ENCODE data around the gene PSMB8.

Gene PSMB8

GRCh38 chr6:32837651-32838113 lies 6.2 kb downstream of the PSMB8 start:
- H3K4me3 Mint-ChIP-seq: peak overlapping the region; percentile 85
- H3K27me3 Mint-ChIP-seq (ENCODE audit: low read depth, poor library complexity): peaks cover 93% of the 10 kb centered on the region
- H3K36me3 Mint-ChIP-seq (ENCODE audit: low read depth): no peaks in the 10 kb centered on the region
- H3K27ac Mint-ChIP-seq: no peak overlapping the region
- peaks cover 12% of the 10 kb centered on the region for H3K4me1 Mint-ChIP-seq
- DNase-seq: no peak
- peaks cover 3% of the 10 kb centered on the region for H3K9me3 Mint-ChIP-seq
- TF ChIP-seq CTCF (IDR thresholded peaks at IDR 0.05): no peak

- no peaks in the 10 kb centered on the region for H3K36me3 Mint-ChIP-seq (ENCODE audit: low read depth)
- H3K4me1 Mint-ChIP-seq: peaks cover 12% of the 10 kb centered on the region
- DNase-seq: no peak
- peaks cover 3% of the 10 kb centered on the region for H3K9me3 Mint-ChIP-seq
- peak overlapping the region; percentile 85 for H3K4me3 Mint-ChIP-seq
- no peak for TF ChIP-seq CTCF (IDR thresholded peaks at IDR 0.05)
- peaks cover 93% of the 10 kb centered on the region for H3K27me3 Mint-ChIP-seq (ENCODE audit: low read depth, poor library complexity)
- no peak overlapping the region for H3K27ac Mint-ChIP-seq
Measured at GRCh38 chr6:32836873-32837272, 7.0 kb downstream of the PSMB8 start.

- TF ChIP-seq CTCF (IDR thresholded peaks at IDR 0.05): no peak
- Mint-ChIP-seq H3K36me3 (ENCODE audit: low read depth) (no peaks in the 10 kb centered on the region), H3K27me3 (ENCODE audit: low read depth, poor library complexity) (peaks cover 93% of the 10 kb centered on the region), H3K4me1 (peaks cover 12% of the 10 kb centered on the region), H3K9me3 (no peaks in the 10 kb centered on the region), H3K4me3 (no peak overlapping the region), H3K27ac (no peak overlapping the region)
- DNase-seq: no peak
Measured at GRCh38 chr6:32835167-32835893, 8.5 kb downstream of the PSMB8 start.

- H3K36me3 Mint-ChIP-seq (ENCODE audit: low read depth): no peaks in the 10 kb centered on the region
- no peaks in the 10 kb centered on the region for H3K9me3 Mint-ChIP-seq
- DNase-seq: no peak
- peaks cover 12% of the 10 kb centered on the region for H3K4me1 Mint-ChIP-seq
- no peak overlapping the region for H3K27ac Mint-ChIP-seq
- H3K27me3 Mint-ChIP-seq (ENCODE audit: low read depth, poor library complexity): peaks cover 78% of the 10 kb centered on the region
- no peak for TF ChIP-seq CTCF (IDR thresholded peaks at IDR 0.05)
- no peak overlapping the region for H3K4me3 Mint-ChIP-seq
Measured at GRCh38 chr6:32833664-32834063, 10.2 kb downstream of the PSMB8 start.

GRCh38 chr6:32832535-32832934 lies 11.3 kb downstream of the PSMB8 start:
- H3K9me3 Mint-ChIP-seq: no peaks in the 10 kb centered on the region
- TF ChIP-seq CTCF (IDR thresholded peaks at IDR 0.05): no peak
- peaks cover 82% of the 10 kb centered on the region for H3K27me3 Mint-ChIP-seq (ENCODE audit: low read depth, poor library complexity)
- peaks cover 10% of the 10 kb centered on the region for H3K4me1 Mint-ChIP-seq
- DNase-seq: no peak
- H3K27ac Mint-ChIP-seq: no peak overlapping the region
- H3K36me3 Mint-ChIP-seq (ENCODE audit: low read depth): no peaks in the 10 kb centered on the region
- no peak overlapping the region for H3K4me3 Mint-ChIP-seq

GRCh38 chr6:32830936-32831335 lies 12.9 kb downstream of the PSMB8 start:
- peaks cover 82% of the 10 kb centered on the region for H3K27me3 Mint-ChIP-seq (ENCODE audit: low read depth, poor library complexity)
- no peaks in the 10 kb centered on the region for H3K9me3 Mint-ChIP-seq
- H3K4me3 Mint-ChIP-seq: no peak overlapping the region
- no peaks in the 10 kb centered on the region for H3K4me1 Mint-ChIP-seq
- no peak overlapping the region for H3K27ac Mint-ChIP-seq
- no peak for TF ChIP-seq CTCF (IDR thresholded peaks at IDR 0.05)
- no peaks in the 10 kb centered on the region for H3K36me3 Mint-ChIP-seq (ENCODE audit: low read depth)
- DNase-seq: no peak
